Esophagus squamous epithelium (tissue), 4 donors: ENCODE measurements around the gene RCOR1.

ENCODE experiments used
- POLR2A ChIP-seq, 4 donors: fragments of 450-650 bp; IDR thresholded peaks; one replicate each; pipeline ENCODE4 v1.6.1; 2017; ENCODE audit warnings: antibody characterized with exemption in 4 of 4, mild to moderate bottlenecking in 4 of 4, moderate library complexity in 3 of 4
- TF ChIP-seq, protein P1 (sequence below), 6 experiments: fragments of 450-650 bp in 4 of 6; fragments of 200-600 bp in 2 of 6; sonication (generic) in 2 of 6; IDR thresholded peaks; one replicate each; pipeline ENCODE4 v1.5.1; 2016 to 2019; ENCODE audit warnings: antibody characterized with exemption in 6 of 6, mild to moderate bottlenecking in 4 of 6, moderate library complexity in 4 of 6

- TF ChIP-seq, protein P1, sequence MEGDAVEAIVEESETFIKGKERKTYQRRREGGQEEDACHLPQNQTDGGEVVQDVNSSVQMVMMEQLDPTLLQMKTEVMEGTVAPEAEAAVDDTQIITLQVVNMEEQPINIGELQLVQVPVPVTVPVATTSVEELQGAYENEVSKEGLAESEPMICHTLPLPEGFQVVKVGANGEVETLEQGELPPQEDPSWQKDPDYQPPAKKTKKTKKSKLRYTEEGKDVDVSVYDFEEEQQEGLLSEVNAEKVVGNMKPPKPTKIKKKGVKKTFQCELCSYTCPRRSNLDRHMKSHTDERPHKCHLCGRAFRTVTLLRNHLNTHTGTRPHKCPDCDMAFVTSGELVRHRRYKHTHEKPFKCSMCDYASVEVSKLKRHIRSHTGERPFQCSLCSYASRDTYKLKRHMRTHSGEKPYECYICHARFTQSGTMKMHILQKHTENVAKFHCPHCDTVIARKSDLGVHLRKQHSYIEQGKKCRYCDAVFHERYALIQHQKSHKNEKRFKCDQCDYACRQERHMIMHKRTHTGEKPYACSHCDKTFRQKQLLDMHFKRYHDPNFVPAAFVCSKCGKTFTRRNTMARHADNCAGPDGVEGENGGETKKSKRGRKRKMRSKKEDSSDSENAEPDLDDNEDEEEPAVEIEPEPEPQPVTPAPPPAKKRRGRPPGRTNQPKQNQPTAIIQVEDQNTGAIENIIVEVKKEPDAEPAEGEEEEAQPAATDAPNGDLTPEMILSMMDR (IDR thresholded peaks at IDR 0.05) = no peak
- no peak for TF ChIP-seq POLR2A (IDR thresholded peaks at IDR 0.05)
Measured at GRCh38 chr14:102560458-102561261, 31.8 kb upstream of the RCOR1 start.
